Activated T-helper 9 cell treated with anti-CD3 and anti-CD28 coated beads, Interleukin-2, amount 50 U/mL, for 16 hours (primary cell): Measurements from ENCODE around the gene MLST8.

Source experiments
- DNase-seq: peaks from one replicate; pipeline ENCODE4 v3.0.0-alpha.2; 2020; ENCODE audit warnings: low read depth

Gene MLST8

GRCh38 chr16:2173916-2174315, 31.3 kb upstream of the MLST8 start:
- no peak for DNase-seq

- DNase-seq = no peak
Measured at GRCh38 chr16:2174396-2175131, 30.7 kb upstream of the MLST8 start.

- DNase-seq = no peak
Measured at GRCh38 chr16:2175454-2175853, 29.8 kb upstream of the MLST8 start.

GRCh38 chr16:2176047-2176446, 29.2 kb upstream of the MLST8 start:
- DNase-seq = no peak

GRCh38 chr16:2177101-2177500, 28.2 kb upstream of the MLST8 start:
- no peak for DNase-seq

DNA sequence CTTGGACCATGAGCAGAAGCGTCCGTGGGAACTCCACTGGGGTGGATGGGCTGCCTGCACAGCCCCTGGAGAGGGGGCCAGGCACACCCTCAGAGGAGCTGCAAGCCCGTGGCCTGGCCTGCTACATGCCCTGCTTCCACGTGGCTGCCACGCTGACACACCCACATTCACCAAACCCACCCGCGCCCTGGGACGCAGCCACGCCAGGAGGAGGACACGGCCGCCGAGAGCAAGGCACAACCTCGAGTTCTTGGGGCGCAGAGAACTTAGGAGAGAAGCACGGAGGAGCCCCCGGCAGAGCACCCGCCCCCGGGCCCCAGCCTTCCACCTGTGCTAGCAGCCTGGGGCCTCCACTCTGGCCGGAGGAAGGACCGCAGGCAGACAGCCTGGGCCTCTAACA, 27.7 kb upstream of the MLST8 start:
- DNase-seq = no peak

DNA sequence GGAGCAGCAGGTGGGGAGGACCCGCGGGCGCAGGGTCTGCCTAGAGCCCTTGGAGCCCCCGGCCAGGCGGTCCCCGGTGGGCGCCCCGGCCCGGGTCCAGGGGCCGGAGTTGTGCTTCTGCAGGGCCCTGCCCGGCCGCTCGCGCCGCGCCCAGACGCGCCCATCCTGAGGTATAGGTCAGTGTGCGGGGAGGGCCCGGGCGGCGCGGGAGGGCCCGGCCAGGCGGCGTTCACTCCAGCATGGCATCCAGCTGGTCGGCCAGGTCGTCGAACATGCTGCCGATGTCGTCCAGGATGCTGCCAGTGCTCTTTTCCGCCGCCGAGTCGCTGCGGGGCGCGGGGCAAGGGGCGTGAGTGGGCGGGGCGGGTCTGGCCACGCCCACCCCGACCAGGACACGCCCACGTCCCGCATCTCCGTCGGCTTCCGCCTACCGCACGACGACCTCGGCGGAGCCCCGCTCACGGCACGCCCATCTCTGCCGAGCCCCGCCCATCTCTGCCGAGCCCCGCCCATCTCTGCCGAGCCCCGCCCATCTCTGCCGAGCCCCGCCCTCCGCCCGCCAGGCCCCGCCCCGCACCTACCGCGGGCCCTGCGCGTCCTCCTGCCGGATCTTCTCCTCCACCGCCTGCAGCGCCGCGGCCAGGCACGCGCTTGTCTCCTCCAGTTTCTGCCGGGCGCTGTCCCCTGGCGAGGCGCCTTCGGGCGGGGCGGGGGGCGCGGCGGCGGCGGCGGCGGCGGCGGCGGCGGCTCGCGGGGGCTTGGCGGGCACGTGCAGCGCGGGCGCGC, 26.7 kb upstream of the MLST8 start:
- peak; percentile 15 for DNase-seq

- DNase-seq = no peak
Measured at GRCh38 chr16:2179107-2179501, 26.1 kb upstream of the MLST8 start.

- no peak for DNase-seq
Measured at GRCh38 chr16:2179576-2179975, 25.7 kb upstream of the MLST8 start.

DNA sequence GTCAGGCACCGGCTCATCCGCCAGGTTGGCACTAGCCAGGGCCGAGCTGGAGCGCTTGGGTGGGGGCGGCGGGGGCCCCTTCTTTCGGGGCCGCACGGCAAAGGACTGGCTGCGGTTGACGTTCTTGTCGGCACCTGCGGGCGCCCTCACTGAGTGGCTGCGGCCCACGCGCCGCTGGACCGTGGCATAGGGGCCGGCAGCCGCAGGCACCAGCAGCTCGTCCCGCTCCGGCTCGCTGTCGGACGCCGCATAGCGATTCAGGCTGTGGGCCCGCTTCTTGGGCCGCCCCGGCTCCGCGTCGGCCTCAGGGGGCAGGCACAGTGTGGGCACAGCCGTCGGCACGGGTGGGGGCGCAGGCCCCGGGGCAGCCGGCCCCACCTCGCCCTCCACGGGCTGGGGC, 24.8 kb upstream of the MLST8 start:
- no peak for DNase-seq

DNA sequence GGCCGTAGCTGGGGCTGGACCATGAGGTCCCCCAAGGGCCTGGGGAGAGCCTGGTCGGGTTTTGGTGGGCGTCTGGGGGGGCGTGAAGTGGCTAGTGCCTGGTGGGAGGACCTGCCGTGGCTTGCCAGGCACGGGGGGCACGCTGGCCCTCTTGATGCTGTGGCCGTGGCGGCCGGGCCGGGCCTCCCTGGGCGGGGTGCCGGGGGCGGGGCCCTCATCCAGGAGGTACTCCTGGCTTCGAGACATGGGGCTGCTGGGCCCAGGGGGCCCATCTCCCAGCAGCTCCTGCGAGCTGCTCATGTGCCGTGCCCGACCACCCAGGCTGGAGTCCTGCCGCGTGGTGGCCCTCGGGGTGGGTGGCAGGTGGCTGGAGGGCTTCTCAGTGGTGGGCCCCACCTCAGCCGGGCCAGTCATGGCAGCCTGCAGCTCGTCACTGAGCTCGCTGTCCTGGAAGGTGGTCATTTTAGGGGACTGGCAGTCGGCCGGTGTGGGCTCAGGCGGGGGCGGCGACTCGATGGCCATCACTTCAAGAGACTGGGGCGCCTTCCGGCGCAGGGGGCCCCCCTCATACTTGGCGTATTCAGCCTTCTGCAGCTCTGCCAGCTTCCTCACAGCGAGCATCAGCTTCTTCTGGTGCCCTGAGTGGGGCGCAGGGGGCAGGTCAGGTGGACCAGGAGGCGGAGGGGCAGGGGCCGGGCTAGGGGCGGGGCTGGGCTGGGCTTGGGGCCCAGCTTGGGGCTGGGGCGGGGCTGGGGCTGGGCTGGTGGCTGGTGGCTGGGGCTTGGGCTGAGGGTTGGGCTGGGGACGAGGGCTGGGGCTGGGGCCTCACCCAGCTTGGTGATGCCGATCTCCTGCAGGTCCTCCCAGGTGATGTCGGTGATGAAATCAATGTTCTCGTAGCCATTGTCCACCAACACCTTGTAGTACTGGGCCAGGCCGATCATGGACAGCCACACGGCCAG, 24.0 kb upstream of the MLST8 start:
- no peak for DNase-seq

- DNase-seq = no peak
Measured at GRCh38 chr16:2181952-2182351, 23.3 kb upstream of the MLST8 start.

GRCh38 chr16:2183671-2184070, 21.6 kb upstream of the MLST8 start:
- DNase-seq = no peak

DNA sequence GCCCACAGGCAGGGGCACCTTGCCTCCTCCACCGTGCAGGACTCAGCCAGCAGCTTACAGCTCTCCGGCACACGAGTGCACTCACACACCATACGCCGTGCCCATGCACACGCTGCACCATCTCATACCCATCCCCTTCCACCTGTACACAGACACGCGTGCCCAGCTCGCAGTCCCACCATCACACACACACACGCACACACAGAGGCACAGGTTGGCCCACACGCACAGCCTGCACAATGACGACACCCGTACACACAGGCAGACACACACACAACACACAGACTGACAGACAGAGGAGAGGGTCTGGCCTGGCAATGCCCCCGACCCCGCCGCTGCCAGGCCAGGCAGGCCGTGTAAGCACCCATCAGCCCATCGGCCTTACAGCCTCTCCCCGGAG, 20.9 kb upstream of the MLST8 start:
- no peak for DNase-seq

GRCh38 chr16:2184962-2185361, 20.3 kb upstream of the MLST8 start:
- DNase-seq = no peak

DNA sequence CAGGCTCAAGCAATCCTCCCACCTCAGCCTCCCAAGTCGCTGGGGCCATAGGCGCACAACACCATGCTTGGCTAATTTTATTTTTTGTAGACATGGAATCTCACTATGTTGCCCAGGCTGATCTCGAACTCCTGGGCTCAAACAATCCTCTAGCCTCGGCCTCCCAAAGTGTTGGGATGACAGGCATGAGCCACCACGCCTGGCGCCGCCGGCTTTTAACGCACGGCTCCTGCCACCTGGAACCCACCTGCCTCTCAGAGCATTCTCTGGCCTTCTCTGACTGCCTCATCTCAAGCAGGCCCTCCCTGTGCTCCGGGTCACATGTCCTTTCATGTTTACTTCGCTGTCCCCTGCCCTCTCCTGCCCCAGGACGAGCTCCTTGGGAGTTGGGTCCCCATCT, 19.2 kb upstream of the MLST8 start:
- DNase-seq = no peak

DNA sequence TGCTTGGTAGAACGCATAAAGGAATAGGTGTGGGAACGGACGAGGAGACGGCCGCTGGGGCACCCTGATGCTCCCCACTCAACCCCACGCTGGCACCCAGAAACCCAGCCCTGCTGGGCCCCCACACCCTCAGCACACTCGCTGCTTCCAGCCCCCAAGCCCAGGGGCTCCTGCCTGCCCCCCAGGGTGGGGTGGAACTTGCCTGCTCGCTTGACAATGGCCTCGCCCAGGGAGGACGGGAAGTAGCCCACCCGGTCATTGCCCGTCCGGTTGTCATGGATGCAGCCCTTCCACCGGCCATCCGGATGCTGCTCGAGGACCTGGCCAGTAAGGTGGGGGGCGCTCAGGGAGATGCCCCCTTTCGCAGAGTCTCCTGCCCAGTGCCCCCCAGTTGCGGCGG, 18.7 kb upstream of the MLST8 start:
- no peak for DNase-seq

DNA sequence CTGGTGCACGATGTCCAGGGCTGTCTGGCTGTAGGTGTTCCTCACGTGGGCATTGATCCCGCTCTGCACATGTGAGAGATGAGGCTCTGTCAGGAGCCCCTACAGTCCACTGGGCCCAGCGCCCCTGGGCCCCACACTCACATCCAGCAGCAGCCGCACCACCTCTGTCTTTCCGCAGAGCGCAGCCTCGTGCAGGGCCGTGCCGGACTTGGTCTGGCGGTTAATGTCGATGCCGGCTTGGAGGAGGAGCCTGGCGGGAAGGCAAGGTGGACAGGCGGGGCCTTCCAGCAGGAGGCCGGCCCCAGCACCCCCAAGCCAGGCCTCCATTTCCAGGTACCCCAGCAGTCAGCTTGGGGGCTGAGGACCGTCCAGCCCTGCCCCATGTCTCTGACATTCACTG, 18.0 kb upstream of the MLST8 start:
- DNase-seq = no peak

- no peak for DNase-seq
Measured at GRCh38 chr16:2188395-2188794, 16.9 kb upstream of the MLST8 start.

- DNase-seq = no peak
Measured at GRCh38 chr16:2189252-2189893, 15.9 kb upstream of the MLST8 start.

DNA sequence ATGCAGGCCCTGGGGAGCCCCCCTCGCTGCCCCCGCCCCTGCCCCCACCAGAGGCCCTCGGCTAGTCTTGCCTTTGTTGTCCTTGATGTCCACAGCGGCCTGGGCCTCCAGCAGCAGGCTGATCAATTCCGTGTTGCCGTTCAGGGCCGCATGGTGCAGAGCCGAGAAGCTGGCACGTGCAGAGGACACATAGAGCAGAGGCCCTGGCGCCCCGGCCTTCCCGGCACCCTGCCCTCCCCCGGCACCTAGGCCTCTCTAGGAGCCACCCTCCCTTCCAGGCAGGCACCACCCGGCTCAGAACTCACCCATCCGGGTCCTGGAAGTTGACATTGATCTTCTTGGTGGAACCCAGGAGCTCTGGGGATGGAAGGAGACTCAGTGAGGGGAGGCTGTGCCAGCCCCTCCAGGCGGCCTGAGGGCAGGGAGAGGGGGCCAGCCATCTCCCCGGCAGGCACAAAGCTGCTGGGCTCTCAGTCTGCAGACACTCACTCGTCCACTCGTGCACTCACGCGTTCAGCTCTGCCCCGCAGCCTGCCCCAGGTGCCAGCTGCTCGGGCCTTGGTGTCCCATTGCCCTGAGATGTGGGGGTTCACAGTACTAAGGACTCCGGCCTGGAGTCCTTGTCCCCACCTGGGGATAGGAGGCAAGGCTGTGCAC, 15.1 kb upstream of the MLST8 start:
- DNase-seq = no peak
